Nephron (organoid): ENCODE results near the gene MCM9.

Experiments
- H3K27ac Mint-ChIP-seq, 3 experiments: 2 replicates each; pipeline ENCODE4 v1.8.0; 2020; ENCODE audit warnings: mixed read lengths in 3 of 3, mild to moderate bottlenecking in 2 of 3, moderate library complexity in 1 of 3
- H3K27me3 Mint-ChIP-seq: 2 replicates; pipeline ENCODE4 v1.8.0; 2021; ENCODE audit warnings: low read depth, mild to moderate bottlenecking, moderate library complexity, mixed read lengths
- H3K36me3 Mint-ChIP-seq: 2 replicates; pipeline ENCODE4 v1.8.0; 2020; ENCODE audit warnings: low read depth, mixed read lengths
- H3K4me1 Mint-ChIP-seq: 2 replicates; pipeline ENCODE4 v1.8.0; 2020; ENCODE audit warnings: mixed read lengths
- H3K4me3 Mint-ChIP-seq, 3 experiments: 2 replicates each; pipeline ENCODE4 v1.8.0; 2020; ENCODE audit warnings: mild to moderate bottlenecking in 3 of 3, mixed read lengths in 3 of 3, moderate library complexity in 2 of 3
- H3K9me3 Mint-ChIP-seq: 2 replicates; pipeline ENCODE4 v1.8.0; 2020; ENCODE audit warnings: mixed read lengths
- TF ChIP-seq, protein P1 (sequence below), 3 experiments: fragments of 200-600 bp; sonication (generic); IDR thresholded peaks; one replicate each; pipeline ENCODE4 v1.5.0; 2021; ENCODE audit warnings: antibody characterized with exemption in 3 of 3; ENCODE audit not compliant: unreplicated experiment in 3 of 3

Gene MCM9

DNA sequence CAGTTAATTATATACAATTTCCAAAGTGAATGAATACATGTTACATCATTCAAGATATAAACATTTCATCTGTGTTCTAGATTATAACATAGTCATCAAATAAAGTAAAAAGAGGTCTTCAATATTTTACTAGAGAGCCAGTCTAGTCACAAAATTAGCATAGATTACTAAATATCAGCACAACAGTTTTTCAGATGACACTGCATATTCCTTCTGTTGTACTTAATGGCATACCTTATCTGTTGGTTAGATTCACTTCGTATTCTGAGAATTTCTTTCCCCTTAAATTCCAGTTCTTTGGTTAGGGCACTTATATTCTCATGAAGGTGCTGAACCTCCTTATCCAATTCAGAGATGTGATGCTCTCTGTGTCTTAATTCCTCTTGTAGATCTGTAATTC is 39.8 kb upstream of the MCM9 start:
- H3K9me3 Mint-ChIP-seq: no peaks in the 10 kb centered on the region
- no peaks in the 10 kb centered on the region for H3K4me1 Mint-ChIP-seq
- peaks cover 4% of the 10 kb centered on the region for H3K36me3 Mint-ChIP-seq
- H3K27ac Mint-ChIP-seq: no peak overlapping the region
- no peak overlapping the region for H3K4me3 Mint-ChIP-seq
- TF ChIP-seq, protein P1, sequence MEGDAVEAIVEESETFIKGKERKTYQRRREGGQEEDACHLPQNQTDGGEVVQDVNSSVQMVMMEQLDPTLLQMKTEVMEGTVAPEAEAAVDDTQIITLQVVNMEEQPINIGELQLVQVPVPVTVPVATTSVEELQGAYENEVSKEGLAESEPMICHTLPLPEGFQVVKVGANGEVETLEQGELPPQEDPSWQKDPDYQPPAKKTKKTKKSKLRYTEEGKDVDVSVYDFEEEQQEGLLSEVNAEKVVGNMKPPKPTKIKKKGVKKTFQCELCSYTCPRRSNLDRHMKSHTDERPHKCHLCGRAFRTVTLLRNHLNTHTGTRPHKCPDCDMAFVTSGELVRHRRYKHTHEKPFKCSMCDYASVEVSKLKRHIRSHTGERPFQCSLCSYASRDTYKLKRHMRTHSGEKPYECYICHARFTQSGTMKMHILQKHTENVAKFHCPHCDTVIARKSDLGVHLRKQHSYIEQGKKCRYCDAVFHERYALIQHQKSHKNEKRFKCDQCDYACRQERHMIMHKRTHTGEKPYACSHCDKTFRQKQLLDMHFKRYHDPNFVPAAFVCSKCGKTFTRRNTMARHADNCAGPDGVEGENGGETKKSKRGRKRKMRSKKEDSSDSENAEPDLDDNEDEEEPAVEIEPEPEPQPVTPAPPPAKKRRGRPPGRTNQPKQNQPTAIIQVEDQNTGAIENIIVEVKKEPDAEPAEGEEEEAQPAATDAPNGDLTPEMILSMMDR (IDR thresholded peaks at IDR 0.05; ENCODE audit: unreplicated experiment in 3 of 3): no peak
- no peaks in the 10 kb centered on the region for H3K27me3 Mint-ChIP-seq

DNA sequence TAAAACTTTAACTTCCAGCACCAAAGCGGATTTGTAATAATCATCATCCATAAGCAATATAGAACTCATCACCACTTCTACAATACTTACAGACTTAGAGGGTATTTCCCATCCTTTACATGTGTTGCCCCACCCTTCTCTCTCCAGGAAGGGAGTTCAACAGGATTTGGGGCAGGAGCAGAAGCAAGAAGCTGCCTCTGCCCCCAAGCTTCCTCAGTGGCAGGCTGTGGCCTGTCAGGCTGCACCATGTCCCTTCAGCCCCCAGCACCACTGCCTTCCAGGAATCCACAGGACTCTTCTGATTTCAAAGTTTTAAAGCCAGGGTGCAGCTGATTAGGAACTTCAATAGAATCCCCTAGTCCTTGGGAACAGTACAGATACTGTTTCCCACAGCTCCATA is 36.7 kb upstream of the MCM9 start:
- TF ChIP-seq, protein P1 (IDR thresholded peaks at IDR 0.05; ENCODE audit: unreplicated experiment in 3 of 3): no peak
- Mint-ChIP-seq H3K9me3 (no peaks in the 10 kb centered on the region), H3K4me1 (no peaks in the 10 kb centered on the region), H3K27me3 (no peaks in the 10 kb centered on the region), H3K36me3 (peaks cover 1% of the 10 kb centered on the region), H3K27ac (no peak overlapping the region), H3K4me3 (no peak overlapping the region)

DNA sequence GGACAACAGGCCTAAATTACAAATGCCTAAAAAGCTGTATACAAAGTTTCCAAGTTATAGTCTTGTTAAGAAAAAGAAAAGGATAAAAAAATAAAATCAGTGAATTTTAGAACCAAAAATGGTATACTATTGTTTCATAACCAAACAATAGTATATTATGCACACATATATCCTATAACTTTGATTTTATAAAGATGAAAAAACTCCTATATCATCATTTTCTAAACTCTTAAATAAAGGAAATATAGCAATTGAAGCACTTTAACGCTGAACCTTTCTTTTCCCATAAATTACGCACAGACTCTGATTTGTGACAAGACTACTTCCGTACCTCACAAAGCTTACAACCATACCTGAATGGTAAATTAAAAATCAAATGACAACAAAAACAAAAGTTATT is 35.9 kb upstream of the MCM9 start:
- H3K4me1 Mint-ChIP-seq: no peaks in the 10 kb centered on the region
- H3K4me3 Mint-ChIP-seq: no peak overlapping the region
- H3K27ac Mint-ChIP-seq: no peak overlapping the region
- no peaks in the 10 kb centered on the region for H3K9me3 Mint-ChIP-seq
- TF ChIP-seq, protein P1 (IDR thresholded peaks at IDR 0.05; ENCODE audit: unreplicated experiment in 3 of 3): no peak
- H3K36me3 Mint-ChIP-seq: no peaks in the 10 kb centered on the region
- H3K27me3 Mint-ChIP-seq: no peaks in the 10 kb centered on the region

DNA sequence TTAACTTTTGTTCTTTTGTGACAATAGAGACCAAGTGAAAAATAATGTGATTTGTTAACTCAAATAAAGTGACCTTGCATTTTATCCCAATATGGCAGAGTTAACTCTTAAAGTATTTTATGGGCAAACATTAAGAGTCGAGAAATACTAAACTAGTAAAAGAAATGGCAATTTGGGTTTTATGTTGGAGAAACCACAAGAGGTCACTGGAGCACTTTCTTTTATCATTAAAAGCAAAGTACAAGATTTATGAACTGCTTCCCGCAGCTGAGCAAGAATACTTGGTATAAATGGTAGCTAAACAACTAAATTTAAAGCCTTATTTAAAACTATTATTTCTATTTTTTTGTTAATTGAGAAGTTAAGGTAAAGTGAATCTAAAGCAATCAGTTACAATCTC is 33.5 kb upstream of the MCM9 start:
- TF ChIP-seq, protein P1 (IDR thresholded peaks at IDR 0.05; ENCODE audit: unreplicated experiment in 3 of 3): peak; percentile 31 to 53 (median 44)
- Mint-ChIP-seq H3K9me3 (no peaks in the 10 kb centered on the region), H3K4me3 (no peak overlapping the region), H3K27ac (no peak overlapping the region), H3K27me3 (no peaks in the 10 kb centered on the region), H3K36me3 (no peaks in the 10 kb centered on the region), H3K4me1 (no peaks in the 10 kb centered on the region)

DNA sequence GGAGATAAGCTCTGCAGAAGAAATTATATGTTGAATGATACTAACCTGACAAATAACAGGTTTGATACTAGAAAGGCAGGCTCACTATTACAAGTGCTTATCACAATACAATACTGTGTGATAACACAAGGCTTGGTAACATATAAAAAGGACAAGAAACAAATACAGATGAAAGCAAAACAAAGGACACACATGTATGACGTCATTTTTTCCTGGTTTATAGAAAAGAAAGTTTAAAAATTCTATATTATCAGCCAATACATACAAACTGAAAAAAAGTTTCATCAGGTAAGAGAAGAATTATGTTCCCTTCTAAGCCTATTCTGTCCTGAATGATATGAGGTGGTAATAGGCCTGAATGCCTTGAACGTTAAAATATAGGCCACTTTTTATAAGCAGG is 32.3 kb upstream of the MCM9 start:
- TF ChIP-seq, protein P1 (IDR thresholded peaks at IDR 0.05; ENCODE audit: unreplicated experiment in 3 of 3): no peak
- no peak overlapping the region for H3K4me3 Mint-ChIP-seq
- H3K27me3 Mint-ChIP-seq: no peaks in the 10 kb centered on the region
- no peaks in the 10 kb centered on the region for H3K36me3 Mint-ChIP-seq
- H3K4me1 Mint-ChIP-seq: no peaks in the 10 kb centered on the region
- no peaks in the 10 kb centered on the region for H3K9me3 Mint-ChIP-seq
- no peak overlapping the region for H3K27ac Mint-ChIP-seq

DNA sequence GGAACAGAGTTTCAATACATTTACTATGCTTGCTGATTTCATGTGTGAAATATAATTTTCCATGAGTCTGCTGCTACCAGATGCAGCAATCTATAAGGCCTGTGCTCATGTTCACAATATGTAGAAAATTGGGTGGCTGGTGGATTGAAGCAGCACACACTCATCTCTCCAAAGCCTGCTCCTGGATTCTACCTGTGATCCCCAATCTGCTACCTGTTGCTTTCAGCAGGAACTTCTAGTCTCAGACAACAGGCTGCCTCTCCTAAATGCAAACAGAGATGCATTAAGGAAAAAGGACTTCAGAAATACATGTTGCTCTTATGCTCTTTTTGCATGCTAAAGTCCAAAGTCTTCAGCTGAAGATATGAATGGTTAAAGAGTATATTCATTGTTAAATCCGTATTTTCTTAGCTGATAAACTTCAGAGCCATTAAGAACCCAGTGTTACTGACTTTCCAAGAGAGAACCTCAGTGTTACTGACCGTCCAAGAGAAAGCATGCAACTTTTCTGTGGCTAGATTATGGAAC is 30.9 kb upstream of the MCM9 start:
- Mint-ChIP-seq H3K4me3 (no peak overlapping the region), H3K9me3 (no peaks in the 10 kb centered on the region), H3K4me1 (no peaks in the 10 kb centered on the region), H3K36me3 (no peaks in the 10 kb centered on the region), H3K27me3 (no peaks in the 10 kb centered on the region), H3K27ac (no peak overlapping the region)
- TF ChIP-seq, protein P1 (IDR thresholded peaks at IDR 0.05; ENCODE audit: unreplicated experiment in 3 of 3): no peak
